Stimulated activated CD4-positive, alpha-beta T cell treated with anti-CD3 and anti-CD28 coated beads, Interleukin-12 subunit alpha, Interleukin-12 subunit beta, amount 100 ng/mL, for 4 hours (primary cell): Measurements from ENCODE around the gene COLQ.

Experiments used
- DNase-seq: peaks from one replicate; pipeline ENCODE4 v3.0.0-alpha.2; 2020

The COLQ gene

GRCh38 chr3:15519096-15519495 lies 2.4 kb downstream of the COLQ start:
- no peak for DNase-seq

- DNase-seq: no peak
These were observed 6.7 kb downstream of the COLQ start for GRCh38 chr3:15514663-15515340.

GRCh38 chr3:15513810-15514662 lies 7.5 kb downstream of the COLQ start:
- no peak for DNase-seq

DNA sequence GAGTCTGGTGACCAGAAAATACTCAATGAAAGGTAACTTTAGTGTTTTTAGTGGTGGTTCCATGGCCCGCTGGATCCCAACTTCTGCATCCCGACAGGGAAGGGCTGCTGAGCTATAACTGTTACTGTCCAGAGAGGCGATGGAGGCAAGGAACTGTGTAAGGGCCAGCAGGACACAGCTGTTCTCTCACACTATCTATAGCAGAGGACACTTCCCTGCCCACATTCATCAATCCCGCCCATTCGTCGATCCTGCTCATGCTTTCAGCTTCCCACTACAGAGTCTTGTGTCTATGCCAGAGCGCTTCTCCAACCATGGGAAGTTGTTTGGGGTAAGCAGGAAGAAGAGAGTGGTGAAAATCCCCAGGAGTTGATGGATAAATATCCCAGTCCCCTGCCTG lies 8.4 kb downstream of the COLQ start:
- DNase-seq: no peak

DNA sequence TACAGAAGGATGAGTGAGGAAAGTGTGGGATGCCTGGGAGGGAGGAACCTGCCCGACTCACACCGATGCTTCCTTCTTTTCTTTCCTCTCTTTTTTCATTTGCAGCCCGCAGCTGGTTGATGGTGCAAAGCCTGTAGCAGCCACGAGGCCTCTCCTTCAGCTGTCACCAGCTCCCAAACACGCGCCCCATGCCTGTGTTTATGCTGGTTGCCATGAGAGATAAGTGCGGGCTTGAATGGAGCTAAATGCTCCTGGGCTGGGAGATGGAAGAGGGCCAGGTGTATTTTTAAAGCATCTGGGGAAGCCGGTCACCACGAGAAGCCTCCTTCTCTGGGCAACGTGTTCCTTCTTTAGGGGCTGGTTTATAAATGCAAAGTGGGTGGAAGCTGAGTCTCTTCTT lies 9.3 kb downstream of the COLQ start:
- DNase-seq: no peak

GRCh38 chr3:15511156-15511555 lies 10.3 kb downstream of the COLQ start:
- no peak for DNase-seq

- DNase-seq: no peak
These were observed 11.0 kb downstream of the COLQ start for GRCh38 chr3:15510493-15510892.

- DNase-seq: no peak
These were observed 14.9 kb downstream of the COLQ start for GRCh38 chr3:15506571-15506970.

GRCh38 chr3:15505479-15506165 lies 15.9 kb downstream of the COLQ start:
- no peak for DNase-seq

GRCh38 chr3:15502616-15503015 lies 18.9 kb downstream of the COLQ start:
- DNase-seq: no peak

- DNase-seq: no peak
These were observed 20.4 kb downstream of the COLQ start for GRCh38 chr3:15501126-15501525.

GRCh38 chr3:15500107-15500724 lies 21.3 kb downstream of the COLQ start:
- no peak for DNase-seq

DNA sequence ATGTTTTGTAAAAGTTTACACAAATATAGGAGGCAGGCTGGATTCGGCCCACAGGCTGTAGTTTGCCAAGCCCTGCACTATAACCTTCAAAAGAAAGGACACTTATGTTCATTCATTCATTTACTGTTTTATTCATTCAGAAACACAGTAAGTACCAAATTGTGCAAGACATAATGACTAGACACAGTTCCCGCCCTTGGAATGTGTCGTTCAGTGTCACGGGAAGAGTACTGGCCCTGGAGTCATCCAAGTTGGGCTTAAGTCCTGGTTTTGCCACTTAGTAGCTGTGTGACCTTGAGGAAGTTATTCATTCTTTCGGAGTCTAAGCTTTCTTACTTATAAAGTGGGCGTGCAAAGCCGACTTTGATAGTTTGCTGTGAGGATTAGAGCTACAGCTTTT lies 22.0 kb downstream of the COLQ start:
- DNase-seq: no peak

- no peak for DNase-seq
These were observed 22.9 kb downstream of the COLQ start for GRCh38 chr3:15498431-15499214.

DNA sequence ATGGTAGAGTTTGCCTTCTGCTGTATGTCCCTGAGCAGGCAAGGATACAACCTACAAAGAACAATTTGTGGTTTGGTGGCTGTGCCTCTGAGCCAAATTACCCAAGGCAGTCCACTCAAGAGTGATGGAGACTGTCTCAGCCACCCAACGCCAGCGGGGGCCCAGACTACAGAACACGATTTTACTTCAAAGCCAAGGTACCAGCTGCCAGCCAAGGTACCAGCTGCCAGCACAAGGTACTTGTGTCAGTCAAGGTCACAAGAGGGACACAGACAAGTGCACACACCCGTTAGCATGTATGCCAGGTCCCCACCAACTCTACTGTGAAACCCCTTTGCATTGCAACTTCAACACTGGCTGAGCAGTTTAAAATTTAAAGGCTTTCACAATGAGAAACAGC lies 23.5 kb downstream of the COLQ start:
- no peak for DNase-seq

- no peak for DNase-seq
These were observed 25.2 kb downstream of the COLQ start for GRCh38 chr3:15496341-15496664.

DNA sequence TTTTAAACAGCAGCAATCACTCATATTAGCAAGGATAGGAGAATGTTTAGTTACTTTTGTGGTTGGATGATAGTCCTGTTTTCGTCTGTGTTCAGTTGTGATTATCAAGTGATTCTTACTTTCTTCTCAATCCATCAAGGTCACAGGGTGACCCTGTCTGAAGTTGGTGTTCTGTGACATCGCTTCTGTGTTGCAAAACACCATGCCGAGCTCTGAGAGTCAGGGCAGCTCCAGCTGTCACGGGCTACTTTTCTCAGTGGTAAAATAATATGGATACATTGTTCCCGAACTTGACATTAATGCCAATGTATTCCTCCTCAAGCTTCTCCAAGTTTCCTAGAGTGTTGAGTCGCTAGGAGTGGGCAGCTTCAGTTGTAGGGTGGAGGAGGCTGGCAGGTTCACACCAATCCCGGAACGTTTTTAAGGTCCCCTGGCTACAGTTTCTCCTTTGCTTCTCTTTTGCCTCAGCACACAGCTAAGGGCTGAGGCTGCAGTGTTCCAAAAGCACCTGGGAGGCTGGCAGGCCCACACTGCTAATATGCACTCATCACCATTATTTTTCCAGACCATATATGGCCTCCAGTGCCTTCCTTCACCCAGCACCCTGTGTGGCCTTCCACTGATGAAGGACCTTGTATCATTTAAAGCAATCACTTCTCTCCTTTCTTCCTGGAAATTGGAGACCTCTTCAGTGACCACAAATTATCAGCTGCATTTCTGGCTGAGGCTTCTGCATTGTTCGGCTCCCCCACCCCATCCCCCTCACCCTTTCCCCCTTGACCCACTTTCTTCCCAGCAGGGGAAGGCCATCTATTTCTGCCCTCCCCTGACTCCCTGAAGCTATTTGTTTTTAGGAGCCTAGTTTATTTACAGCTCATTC lies 25.8 kb downstream of the COLQ start:
- no peak for DNase-seq

GRCh38 chr3:15493436-15493835 lies 28.1 kb downstream of the COLQ start:
- no peak for DNase-seq

- no peak for DNase-seq
These were observed 28.6 kb downstream of the COLQ start for GRCh38 chr3:15492847-15493360.

DNA sequence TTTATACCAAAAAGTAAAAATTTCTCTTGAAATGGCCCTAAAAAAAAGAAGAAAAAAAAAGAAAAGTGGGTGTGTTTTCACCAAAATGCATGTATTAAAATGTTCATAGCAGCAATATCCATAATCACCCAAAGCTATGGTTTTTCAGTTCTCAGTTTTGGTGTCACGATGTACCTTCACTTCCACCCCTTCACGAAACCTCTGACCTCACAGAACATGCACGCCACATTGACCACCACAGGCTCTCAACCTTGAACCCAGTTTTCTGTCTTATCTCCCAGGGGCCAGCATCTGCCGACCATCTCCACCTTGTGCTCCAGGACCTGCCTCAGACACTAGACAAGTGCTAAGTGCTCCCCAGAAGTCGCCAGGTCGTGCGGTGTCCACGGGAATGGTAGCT lies 30.4 kb downstream of the COLQ start:
- no peak for DNase-seq

DNA sequence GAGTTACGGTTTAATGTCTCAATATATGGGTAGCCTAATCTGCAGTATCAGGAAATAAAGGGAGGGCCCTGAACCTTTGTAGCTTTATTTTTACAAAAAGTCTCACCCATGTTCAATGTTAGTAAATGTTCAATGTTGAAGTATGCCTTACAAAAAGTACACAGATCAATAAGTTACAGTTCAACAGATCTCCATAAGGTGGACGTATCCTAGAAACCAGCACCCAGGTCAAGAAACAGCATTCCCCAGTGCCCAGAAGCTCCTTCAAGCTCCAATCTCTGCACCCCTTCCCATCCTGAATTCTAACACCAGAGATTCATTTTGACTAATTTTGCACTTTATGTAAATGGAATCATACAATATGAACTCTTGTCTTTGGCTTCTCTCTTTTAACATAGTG lies 31.3 kb downstream of the COLQ start:
- no peak for DNase-seq

DNA sequence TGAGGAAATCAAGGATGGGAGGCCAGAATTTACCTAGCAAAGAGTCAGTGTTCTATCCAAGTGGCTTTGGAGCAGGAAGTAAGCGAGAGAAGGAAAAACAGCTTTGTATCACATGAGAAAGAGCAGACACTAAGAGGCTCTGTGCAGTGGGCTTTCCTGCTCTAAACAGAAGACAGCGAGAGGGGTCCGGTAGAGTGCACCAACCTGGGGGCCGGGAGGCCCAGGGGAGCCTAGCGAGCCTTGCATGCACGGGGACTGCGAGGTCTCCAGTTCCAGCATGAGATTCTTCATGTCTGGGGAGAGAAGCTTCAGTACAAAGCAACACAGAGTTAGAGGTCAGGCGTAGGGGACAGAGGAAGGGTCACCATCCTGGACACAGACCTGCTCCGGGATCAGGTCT lies 33.5 kb downstream of the COLQ start:
- no peak for DNase-seq
